HG02973 (cell line): ENCODE results near the gene PRMT1.

Experiments
- ATAC-seq: cut with Tn5 transposase; IDR thresholded peaks from one replicate; pipeline ENCODE4 v1.9.1; 2021; ENCODE audit warnings: moderate library complexity; ENCODE audit not compliant: unreplicated experiment

Gene PRMT1

GRCh38 chr19:49666120-49666444, 11.0 kb upstream of the PRMT1 start:
- ATAC-seq, result no peak

GRCh38 chr19:49667473-49667872, 9.6 kb upstream of the PRMT1 start:
- ATAC-seq, result no peak

- ATAC-seq, result no peak
Observed at GRCh38 chr19:49669516-49669915, 7.6 kb upstream of the PRMT1 start.

GRCh38 chr19:49672131-49672919, 4.7 kb upstream of the PRMT1 start:
- no peak for ATAC-seq

GRCh38 chr19:49676136-49676783, 811 bp upstream of the PRMT1 start:
- no peak for ATAC-seq

- ATAC-seq, result peak; percentile 59
Observed at GRCh38 chr19:49676784-49677230, 264 bp upstream of the PRMT1 start.

- no peak for ATAC-seq
Observed at GRCh38 chr19:49677901-49678674, 1.0 kb downstream of the PRMT1 start.

- no peak for ATAC-seq
Observed at GRCh38 chr19:49678985-49679770, 2.1 kb downstream of the PRMT1 start.

- no peak for ATAC-seq
Observed at GRCh38 chr19:49679771-49680413, 2.8 kb downstream of the PRMT1 start.

- ATAC-seq, result no peak
Observed at GRCh38 chr19:49680421-49681351, 3.6 kb downstream of the PRMT1 start.

- ATAC-seq, result no peak
Observed at GRCh38 chr19:49681830-49682229, 4.8 kb downstream of the PRMT1 start.

- ATAC-seq, result no peak
Observed at GRCh38 chr19:49682274-49682673, 5.2 kb downstream of the PRMT1 start.

- no peak for ATAC-seq
Observed at GRCh38 chr19:49683814-49684250, 6.8 kb downstream of the PRMT1 start.

- no peak for ATAC-seq
Observed at GRCh38 chr19:49684251-49684982, 7.3 kb downstream of the PRMT1 start.

GRCh38 chr19:49684983-49685553, 8.0 kb downstream of the PRMT1 start:
- no peak for ATAC-seq

GRCh38 chr19:49685845-49686332, 8.8 kb downstream of the PRMT1 start:
- ATAC-seq, result no peak

GRCh38 chr19:49686503-49687088, 9.5 kb downstream of the PRMT1 start:
- ATAC-seq, result no peak

GRCh38 chr19:49687150-49687549, 10.1 kb downstream of the PRMT1 start:
- no peak for ATAC-seq
